HCT116 (cell line): ENCODE results near the gene COBL. TPM values are rescaled to one million over a fixed set of nuclear protein-coding genes. Genes with fewer than 3 reads are reported as not detected.

Experiments
- ATAC-seq: fragments of 200-7000 bp; cut with Tn5 transposase; 2 replicates; pipeline ENCODE4 v1.9.1; 2020; ENCODE audit warnings: mild to moderate bottlenecking, moderate library complexity
- BruUV-seq: library from RNA; stranded (reverse); fragments of 400-500 nt; replicated peaks from 2 replicates; lab custom pipeline; 2021; lab: Mats Ljungman, UMichigan
- CTCF ChIA-PET: fragments of 300-600 bp; sonication (Branson Sonifier 250); formaldehyde crosslinking; loops from one replicate; lab custom pipeline; 2021; ENCODE audit warnings: antibody characterized with exemption; lab: Charles Lee
- POLR2A ChIA-PET: fragments of 300-600, 350-600 bp; sonication (Branson Sonifier 250); formaldehyde crosslinking; loops from one replicate; lab custom pipeline; 2021; ENCODE audit warnings: antibody characterized with exemption; lab: Charles Lee
- RAD21 ChIA-PET, 2 experiments: fragments of 300-600 bp; sonication (Branson Sonifier 250); formaldehyde crosslinking; loops; one replicate each; lab custom pipeline; 2023; ENCODE audit warnings: low total read pairs in 2 of 2; ENCODE audit not compliant: uncharacterized antibody in 2 of 2, unreplicated experiment in 2 of 2, low non-redundant PET in 1 of 2; lab: Charles Lee
- DNase-seq: peaks from one replicate; pipeline ENCODE4 v3.0.0-alpha.2; 2010; ENCODE audit warnings: low read depth, low spot score
- H2AFZ ChIP-seq: fragments of 200-600 bp; shearing (Covaris generic), sonication (generic); 2 replicates; pipeline ENCODE4 v1.6.1; 2017; ENCODE audit warnings: low read depth, mixed run types, mixed read lengths, antibody characterized with exemption, low read length; ENCODE audit not compliant: poor library complexity, severe bottlenecking
- H3K27ac ChIP-seq: 2 replicates; pipeline ENCODE4 v1.5.1; 2012; ENCODE audit warnings: low read depth, low read length
- H3K27me3 ChIP-seq: fragments of 200-600 bp; sonication (generic); 2 replicates; pipeline ENCODE4 v1.6.1; 2016; ENCODE audit warnings: mixed run types, low read length, mixed read lengths; ENCODE audit not compliant: insufficient read depth
- H3K36me3 ChIP-seq, 2 experiments: fragments of 200-500 bp in 1 of 2; fragments of 200-600 bp in 1 of 2; sonication (Bioruptor generic) in 1 of 2; sonication (generic) in 1 of 2; 2 replicates each; pipeline versions ENCODE4 v1.5.1 to v1.6.1; 2014 to 2016; ENCODE audit warnings: low read length in 2 of 2, inconsistent platforms in 1 of 2, mixed read lengths in 1 of 2, mixed run types in 1 of 2; ENCODE audit not compliant: insufficient read depth in 2 of 2, control insufficient read depth in 1 of 2
- H3K4me1 ChIP-seq, 2 experiments: fragments of 200-600 bp in 1 of 2; sonication (generic) in 1 of 2; 2 replicates each; pipeline versions ENCODE4 v1.5.1 to v1.6.1; 2012 to 2017; ENCODE audit warnings: low read length in 2 of 2, inconsistent platforms in 1 of 2, mild to moderate bottlenecking in 1 of 2, mixed read lengths in 1 of 2, mixed run types in 1 of 2, moderate library complexity in 1 of 2; ENCODE audit not compliant: insufficient read depth in 2 of 2, control insufficient read depth in 1 of 2
- H3K4me2 ChIP-seq: fragments of 200-600 bp; sonication (generic); 2 replicates; pipeline ENCODE4 v1.6.1; 2017; ENCODE audit warnings: mixed run types, low read length, mixed read lengths
- H3K4me3 ChIP-seq, 2 experiments: fragments of 200-600 bp in 1 of 2; sonication (generic) in 1 of 2; replicated peaks in 1 of 2; 2 replicates each; pipeline ENCODE4 v1.5.1; 2011 to 2016; ENCODE audit warnings: low read length in 2 of 2, control low read depth in 1 of 2, low read depth in 1 of 2, mild to moderate bottlenecking in 1 of 2, mixed read lengths in 1 of 2, mixed run types in 1 of 2
- H3K79me2 ChIP-seq: fragments of 200-600 bp; sonication (generic); 2 replicates; pipeline ENCODE4 v1.6.1; 2017; ENCODE audit warnings: mild to moderate bottlenecking, mixed run types, low read length, moderate library complexity, mixed read lengths; ENCODE audit not compliant: insufficient read depth
- H3K9ac ChIP-seq: fragments of 200-600 bp; sonication (generic); 2 replicates; pipeline ENCODE4 v1.6.1; 2016; ENCODE audit warnings: low read length, mixed read lengths
- H3K9me2 ChIP-seq: fragments of 200-600 bp; sonication (generic), shearing (Covaris generic); 2 replicates; pipeline ENCODE4 v1.6.1; 2017; ENCODE audit warnings: mixed run types, mild to moderate bottlenecking, moderate library complexity; ENCODE audit not compliant: insufficient read depth
- H3K9me3 ChIP-seq, 2 experiments: fragments of 200-500 bp in 1 of 2; fragments of 200-600 bp in 1 of 2; sonication (Bioruptor generic) in 1 of 2; sonication (generic) in 1 of 2; 2 replicates each; pipeline ENCODE4 v1.6.1; 2014 to 2017; ENCODE audit warnings: low read length in 2 of 2, mixed read lengths in 2 of 2, inconsistent platforms in 1 of 2, low read depth in 1 of 2, mild to moderate bottlenecking in 1 of 2, mixed run types in 1 of 2, moderate library complexity in 1 of 2; ENCODE audit not compliant: control insufficient read depth in 1 of 2, insufficient read depth in 1 of 2
- H4K20me1 ChIP-seq: fragments of 200-600 bp; sonication (generic), shearing (Covaris generic); 2 replicates; pipeline ENCODE4 v1.6.1; 2017; ENCODE audit warnings: mixed run types, mild to moderate bottlenecking, moderate library complexity; ENCODE audit not compliant: insufficient read depth
- CEBPB ChIP-seq: IDR thresholded peaks from 2 replicates; pipeline ENCODE4 v1.6.1; 2012; ENCODE audit warnings: low read depth
- EZH2 ChIP-seq: fragments of 200-600 bp; sonication (generic); IDR thresholded peaks from 2 replicates; pipeline ENCODE4 v1.6.1; 2017; ENCODE audit warnings: antibody characterized with exemption, mixed run types
- EZH2phosphoT487 ChIP-seq: fragments of 200-600 bp; IDR thresholded peaks from 2 replicates; pipeline ENCODE4 v1.6.1; 2018; ENCODE audit warnings: antibody characterized with exemption, borderline replicate concordance
- POLR2AphosphoS5 ChIP-seq: IDR thresholded peaks from 2 replicates; pipeline ENCODE4 v1.6.1; 2011; ENCODE audit warnings: mild to moderate bottlenecking, low read depth, low read length, moderate library complexity
- RAD21 ChIP-seq: IDR thresholded peaks from 2 replicates; pipeline ENCODE4 v1.6.1; 2012; ENCODE audit warnings: low read depth, mild to moderate bottlenecking
- TCF7L2 ChIP-seq: IDR thresholded peaks from 2 replicates; pipeline ENCODE4 v1.7.0; 2011; ENCODE audit warnings: borderline replicate concordance, inconsistent platforms; ENCODE audit not compliant: insufficient read depth, insufficient read length; ENCODE audit errors: extremely low read depth
- YY1 ChIP-seq: IDR thresholded peaks from 2 replicates; pipeline ENCODE4 v1.6.1; 2011; ENCODE audit warnings: low read length, low read depth, moderate library complexity, mild to moderate bottlenecking; ENCODE audit not compliant: insufficient replicate concordance; ENCODE audit errors: extremely low read depth
- ZFX ChIP-seq: fragments of 450-650 bp; IDR thresholded peaks from 2 replicates; pipeline ENCODE4 v1.6.1; 2017
- ZNF274 ChIP-seq: fragments of 200-500 bp; sonication (Bioruptor generic); IDR thresholded peaks from 2 replicates; pipeline ENCODE4 v1.6.1; 2014; ENCODE audit warnings: mild to moderate bottlenecking, low read depth, low read length, inconsistent platforms
- intact Hi-C: fragments of 100-400 bp; cut with micrococcal nuclease; formaldehyde crosslinking; loops from 2 replicates; pipeline ENCODE4 v1.10.0; 2022
- total RNA-seq: library from RNA; stranded (reverse); gene quantifications from one replicate; pipeline ENCODE4 v1.2.1, GENCODE V29; 2021; ENCODE audit not compliant: unreplicated experiment
- TF ChIP-seq, protein P1 (sequence below): IDR thresholded peaks from 2 replicates; pipeline ENCODE4 v1.6.1; 2012
- TF ChIP-seq, protein P2 (sequence below), 3 experiments: fragments of 200-600 bp in 1 of 3; sonication (generic) in 1 of 3; IDR thresholded peaks in 2 of 3; conservative IDR thresholded peaks in 1 of 3; 2 replicates each; pipeline ENCODE4 v1.5.1; 2012 to 2017; ENCODE audit warnings: low read depth in 2 of 3, low read length in 2 of 3, antibody characterized with exemption in 1 of 3, borderline replicate concordance in 1 of 3, control low read depth in 1 of 3, mild to moderate bottlenecking in 1 of 3, mixed read lengths in 1 of 3, mixed run types in 1 of 3, moderate library complexity in 1 of 3; ENCODE audit not compliant: insufficient read depth in 1 of 3

The COBL gene
- total RNA-seq, 1 experiment from 2014 or later = 19.3 TPM

DNA sequence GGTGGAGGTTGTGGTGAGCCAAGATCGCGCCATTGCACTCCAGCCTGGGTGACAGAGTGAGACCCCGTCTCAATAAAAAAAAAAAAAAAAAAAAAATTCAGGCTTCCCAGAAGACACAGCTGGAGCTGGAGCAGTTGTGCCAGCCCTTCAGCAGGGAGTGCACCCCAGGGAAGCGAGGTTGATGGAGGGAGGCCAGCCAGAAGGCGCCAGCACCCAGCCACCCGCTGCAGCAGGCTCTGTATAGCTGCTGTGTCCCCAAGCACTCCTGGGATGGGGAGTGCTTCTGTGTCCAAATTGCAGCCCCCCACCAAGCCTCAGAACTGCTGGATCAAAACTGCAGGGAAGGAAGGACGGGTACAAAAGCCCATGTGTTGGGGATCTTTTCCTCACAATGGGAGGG is 47.8 kb downstream of the COBL start:
- Histone ChIP-seq H3K4me1 (peaks cover 4 to 5% of the 10 kb centered on the region in 2 experiments), H3K27me3 (no peaks in the 10 kb centered on the region), H3K79me2 (no peaks in the 10 kb centered on the region), H2AFZ (no peak overlapping the region), H3K4me3 (no peak overlapping the region), H3K9me3 (no peaks in the 10 kb centered on the region), H3K4me2 (no peak overlapping the region), H3K36me3 (no peaks in the 10 kb centered on the region), H3K9me2 (no peaks in the 10 kb centered on the region), H3K9ac (no peak overlapping the region), H3K27ac (no peak overlapping the region), H4K20me1 (no peaks in the 10 kb centered on the region)
- ChIA-PET POLR2A (no interaction called here), RAD21 (no interaction called here), CTCF (no interaction called here)
- intact Hi-C loops = no loop called here
- no peak for TF ChIP-seq TCF7L2
- no peak for TF ChIP-seq ZNF274
- TF ChIP-seq, protein P1, sequence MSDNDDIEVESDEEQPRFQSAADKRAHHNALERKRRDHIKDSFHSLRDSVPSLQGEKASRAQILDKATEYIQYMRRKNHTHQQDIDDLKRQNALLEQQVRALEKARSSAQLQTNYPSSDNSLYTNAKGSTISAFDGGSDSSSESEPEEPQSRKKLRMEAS = no peak
- no peak for TF ChIP-seq EZH2
- TF ChIP-seq, protein P2, sequence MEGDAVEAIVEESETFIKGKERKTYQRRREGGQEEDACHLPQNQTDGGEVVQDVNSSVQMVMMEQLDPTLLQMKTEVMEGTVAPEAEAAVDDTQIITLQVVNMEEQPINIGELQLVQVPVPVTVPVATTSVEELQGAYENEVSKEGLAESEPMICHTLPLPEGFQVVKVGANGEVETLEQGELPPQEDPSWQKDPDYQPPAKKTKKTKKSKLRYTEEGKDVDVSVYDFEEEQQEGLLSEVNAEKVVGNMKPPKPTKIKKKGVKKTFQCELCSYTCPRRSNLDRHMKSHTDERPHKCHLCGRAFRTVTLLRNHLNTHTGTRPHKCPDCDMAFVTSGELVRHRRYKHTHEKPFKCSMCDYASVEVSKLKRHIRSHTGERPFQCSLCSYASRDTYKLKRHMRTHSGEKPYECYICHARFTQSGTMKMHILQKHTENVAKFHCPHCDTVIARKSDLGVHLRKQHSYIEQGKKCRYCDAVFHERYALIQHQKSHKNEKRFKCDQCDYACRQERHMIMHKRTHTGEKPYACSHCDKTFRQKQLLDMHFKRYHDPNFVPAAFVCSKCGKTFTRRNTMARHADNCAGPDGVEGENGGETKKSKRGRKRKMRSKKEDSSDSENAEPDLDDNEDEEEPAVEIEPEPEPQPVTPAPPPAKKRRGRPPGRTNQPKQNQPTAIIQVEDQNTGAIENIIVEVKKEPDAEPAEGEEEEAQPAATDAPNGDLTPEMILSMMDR (IDR thresholded peaks at IDR 0.05 in 2 of 3, conservative IDR thresholded peaks at IDR 0.05 in 1 of 3; ENCODE audit: borderline replicate concordance in 1 of 3, insufficient read depth in 1 of 3, low read depth in 2 of 3, low read length in 2 of 3) = no peak
- no peak for TF ChIP-seq ZFX
- TF ChIP-seq CEBPB = no peak
- TF ChIP-seq YY1 = no peak
- no peak for TF ChIP-seq EZH2phosphoT487
- no peak for TF ChIP-seq RAD21
- TF ChIP-seq POLR2AphosphoS5 = no peak
- BruUV-seq = no TSS peak
- DNase-seq (no peak), ATAC-seq (no peak)
